Measurements from ENCODE around the gene RTL5. TPM values are rescaled to one million over a fixed set of nuclear protein-coding genes. Genes with fewer than 3 reads are reported as not detected.

Gene RTL5
- total RNA-seq, 4 donors from 2014 or later = 8.8 to 19.0 (median 9.9) TPM

GRCh38 chrX:72108666-72109065 is 23.0 kb downstream of the RTL5 start:
- H3K36me3 ChIP-seq = no peaks in the 10 kb centered on the region
- no peaks in the 10 kb centered on the region for H3K27me3 ChIP-seq
- H3K4me1 ChIP-seq = peaks cover 0 to 7% (median 0%) of the 10 kb centered on the region in 3 donors
- 92 to 94% methylated on average over 4 to 5 of the region's 10 CpGs for WGBS, 2 donors (ENCODE audit: low coverage in 1 of 2)
- no peak for TF ChIP-seq EP300 (IDR thresholded peaks at IDR 0.05)
- no peaks in the 10 kb centered on the region for H3K9me3 ChIP-seq
- no peak for ATAC-seq
- H3K27ac ChIP-seq = no peak overlapping the region
- H3K4me3 ChIP-seq = no peak overlapping the region

GRCh38 chrX:72107841-72108595 is 23.7 kb downstream of the RTL5 start:
- Histone ChIP-seq H3K27ac (peak overlapping the region in 1 of 4 donors; percentile 25), H3K9me3 (no peaks in the 10 kb centered on the region), H3K27me3 (no peaks in the 10 kb centered on the region), H3K4me1 (peaks cover 0 to under 1% (median 0%) of the 10 kb centered on the region in 3 donors), H3K36me3 (no peaks in the 10 kb centered on the region), H3K4me3 (no peak overlapping the region)
- TF ChIP-seq EP300 (IDR thresholded peaks at IDR 0.05) (no peak), CTCF (IDR thresholded peaks at IDR 0.05) (no peak), POLR2AphosphoS5 (IDR thresholded peaks at IDR 0.05) (no peak), POLR2A (IDR thresholded peaks at IDR 0.05) (no peak)
- no peak for ATAC-seq
- 65 to 73% methylated on average over 5 of the region's 12 CpGs for WGBS, 2 donors (ENCODE audit: low coverage in 1 of 2)

- Histone ChIP-seq H3K4me3 (no peak overlapping the region), H3K36me3 (no peaks in the 10 kb centered on the region), H3K9me3 (no peaks in the 10 kb centered on the region), H3K27ac (peak overlapping the region in 1 of 4 donors; percentile 25), H3K27me3 (no peaks in the 10 kb centered on the region), H3K4me1 (peaks cover 0 to 5% (median 0%) of the 10 kb centered on the region in 3 donors)
- peak; percentile 58 for ATAC-seq
- no peak for TF ChIP-seq CTCF (IDR thresholded peaks at IDR 0.05)
- TF ChIP-seq EP300 (IDR thresholded peaks at IDR 0.05) = no peak
- no peak for TF ChIP-seq POLR2AphosphoS5 (IDR thresholded peaks at IDR 0.05)
- WGBS, 2 donors (ENCODE audit: low coverage in 1 of 2) = 79 to 83% methylated on average over 2 of the region's 6 CpGs
Observed at GRCh38 chrX:72107320-72107719, 24.4 kb downstream of the RTL5 start.

GRCh38 chrX:72105436-72105835 is 26.3 kb downstream of the RTL5 start:
- TF ChIP-seq CTCF (IDR thresholded peaks at IDR 0.05) (no peak), POLR2A (IDR thresholded peaks at IDR 0.05) (no peak), POLR2AphosphoS5 (IDR thresholded peaks at IDR 0.05) (no peak), EP300 (IDR thresholded peaks at IDR 0.05) (no peak)
- H3K4me1 ChIP-seq = peaks cover 0 to 16% (median 0%) of the 10 kb centered on the region in 3 donors
- H3K4me3 ChIP-seq = no peak overlapping the region
- no peak overlapping the region for H3K27ac ChIP-seq
- H3K9me3 ChIP-seq = no peaks in the 10 kb centered on the region
- no peak for ATAC-seq
- no peaks in the 10 kb centered on the region for H3K27me3 ChIP-seq
- no peaks in the 10 kb centered on the region for H3K36me3 ChIP-seq
- 68% methylated on average over 6 of the region's 6 CpGs; no CpG with 5 or more reads in 1 of the 2 donors for WGBS, 2 donors (ENCODE audit: low coverage in 1 of 2)

GRCh38 chrX:72102760-72103159 is 29.0 kb downstream of the RTL5 start:
- Histone ChIP-seq H3K4me3 (no peak overlapping the region), H3K27ac (no peak overlapping the region), H3K4me1 (peaks cover 0 to 16% (median 0%) of the 10 kb centered on the region in 3 donors), H3K36me3 (no peaks in the 10 kb centered on the region), H3K9me3 (no peaks in the 10 kb centered on the region), H3K27me3 (no peaks in the 10 kb centered on the region)
- TF ChIP-seq POLR2A (IDR thresholded peaks at IDR 0.05) = no peak
- TF ChIP-seq CTCF (IDR thresholded peaks at IDR 0.05) = no peak
- no peak for TF ChIP-seq POLR2AphosphoS5 (IDR thresholded peaks at IDR 0.05)
- TF ChIP-seq EP300 (IDR thresholded peaks at IDR 0.05) = no peak
- 30 to 63% methylated on average over 2 of the region's 4 CpGs for whole genome bisulfite sequencing, 2 donors (ENCODE audit: low coverage in 1 of 2)
- no peak for ATAC-seq

All from gastroesophageal sphincter (tissue), 4 donors.